Adrenal gland (tissue), 5 donors: Measurements from ENCODE around the gene NBAS.

Experiments used
- CTCF ChIP-seq, 6 experiments: fragments of 450-650 bp in 4 of 6; fragments of 200-600 bp in 2 of 6; sonication (generic) in 1 of 6; IDR thresholded peaks; 1 replicate in 5 of 6; 2 replicates in 1 of 6; pipeline versions ENCODE4 v1.5.1 to v1.8.0; 2016 to 2021; ENCODE audit warnings: antibody characterized with exemption in 6 of 6, mild to moderate bottlenecking in 2 of 6, moderate library complexity in 1 of 6
- POLR2A ChIP-seq, 2 donors: fragments of 450-650 bp; IDR thresholded peaks; one replicate each; pipeline ENCODE4 v1.6.1; 2017; ENCODE audit warnings: antibody characterized with exemption in 2 of 2, mild to moderate bottlenecking in 2 of 2, moderate library complexity in 1 of 2
- donor health status: DM: no; HTN: no; CAD: no.

GRCh38 chr2:15389895-15390294, 171.2 kb downstream of the NBAS start:
- TF ChIP-seq POLR2A (IDR thresholded peaks at IDR 0.05) (no peak), CTCF (IDR thresholded peaks at IDR 0.05) (no peak)
